ENCODE measurements around the gene PIM1.
"Not testable (repeated sequence)": the region's sequence is repeated elsewhere in the genome, so short reads cannot be mapped to it uniquely, and the experiment has no call there.

The PIM1 gene

GRCh38 chr6:37169496-37170272, at the start of gene PIM1:
Gene PIM1 (plus strand): TSS chr6:37170152. CDS start chr6:37170576, 424 bp downstream.
- DNase-seq (ENCODE audit: low read depth in 2 of 3, low spot score in 1 of 3) = peak; percentile 99 to 100 (median 100)

- no peak for DNase-seq (ENCODE audit: low read depth in 2 of 3, low spot score in 1 of 3)
These were observed 48.4 kb upstream of the PIM1 start for GRCh38 chr6:37121556-37121955.

GRCh38 chr6:37122861-37123260, 47.1 kb upstream of the PIM1 start:
- DNase-seq (ENCODE audit: low read depth in 2 of 3, low spot score in 1 of 3) = no peak

GRCh38 chr6:37123957-37124729, 45.8 kb upstream of the PIM1 start:
- DNase-seq (ENCODE audit: low read depth in 2 of 3, low spot score in 1 of 3) = no peak

- DNase-seq (ENCODE audit: low read depth in 2 of 3, low spot score in 1 of 3) = no peak
These were observed 44.0 kb upstream of the PIM1 start for GRCh38 chr6:37125774-37126492.

- DNase-seq (ENCODE audit: low read depth in 2 of 3, low spot score in 1 of 3) = no peak
These were observed 43.4 kb upstream of the PIM1 start for GRCh38 chr6:37126493-37126958.

- no peak for DNase-seq (ENCODE audit: low read depth in 2 of 3, low spot score in 1 of 3)
These were observed 42.9 kb upstream of the PIM1 start for GRCh38 chr6:37126961-37127616.

GRCh38 chr6:37127961-37128862, 41.7 kb upstream of the PIM1 start:
- DNase-seq (ENCODE audit: low read depth in 2 of 3, low spot score in 1 of 3) = no peak

- DNase-seq (ENCODE audit: low read depth in 2 of 3, low spot score in 1 of 3) = not testable (repeated sequence)
These were observed 41.0 kb upstream of the PIM1 start for GRCh38 chr6:37128863-37129443.

- no peak for DNase-seq (ENCODE audit: low read depth in 2 of 3, low spot score in 1 of 3)
These were observed 40.4 kb upstream of the PIM1 start for GRCh38 chr6:37129566-37129965.

GRCh38 chr6:37130704-37131103, 39.2 kb upstream of the PIM1 start:
- no peak for DNase-seq (ENCODE audit: low read depth in 2 of 3, low spot score in 1 of 3)

GRCh38 chr6:37131104-37131959, 38.6 kb upstream of the PIM1 start:
- no peak for DNase-seq (ENCODE audit: low read depth in 2 of 3, low spot score in 1 of 3)

- no peak for DNase-seq (ENCODE audit: low read depth in 2 of 3, low spot score in 1 of 3)
These were observed 38.0 kb upstream of the PIM1 start for GRCh38 chr6:37131960-37132253.

GRCh38 chr6:37134036-37134395, 35.9 kb upstream of the PIM1 start:
- DNase-seq (ENCODE audit: low read depth in 2 of 3, low spot score in 1 of 3) = no peak

- no peak for DNase-seq (ENCODE audit: low read depth in 2 of 3, low spot score in 1 of 3)
These were observed 35.4 kb upstream of the PIM1 start for GRCh38 chr6:37134396-37135191.

- no peak for DNase-seq (ENCODE audit: low read depth in 2 of 3, low spot score in 1 of 3)
These were observed 33.9 kb upstream of the PIM1 start for GRCh38 chr6:37135835-37136694.

- DNase-seq (ENCODE audit: low read depth in 2 of 3, low spot score in 1 of 3) = no peak
These were observed 33.1 kb upstream of the PIM1 start for GRCh38 chr6:37136821-37137200.
